H1 (cell line): Measurements from ENCODE around the gene ATP11C. TPM values are rescaled to one million over a fixed set of nuclear protein-coding genes. Genes with fewer than 3 reads are reported as not detected.

ENCODE experiments used
- CTCF ChIA-PET: fragments of 300-600 bp; sonication (Branson Sonifier 250); formaldehyde crosslinking; loops from one replicate; lab custom pipeline; 2021; ENCODE audit not compliant: partially characterized antibody; lab: Charles Lee
- POLR2A ChIA-PET: fragments of 300-600 bp; sonication (Branson Sonifier 250); formaldehyde crosslinking; loops from one replicate; lab custom pipeline; 2021; ENCODE audit warnings: inconsistent platforms; ENCODE audit not compliant: partially characterized antibody; lab: Charles Lee
- DNase-seq, 2 experiments: peaks; one replicate each; pipeline versions ENCODE4 v3.0.0 to v3.0.0-alpha.2; 2010 to 2022; ENCODE audit warnings: low spot score in 2 of 2, low read depth in 1 of 2, mixed read lengths in 1 of 2
- FAIRE-seq: peaks from 2 replicates; lab custom pipeline; 2011; peaks lifted over from hg19 to GRCh38; lab: Jason Lieb, UNC
- H2AFZ ChIP-seq: 2 replicates; pipeline ENCODE4 v1.8.1; 2012; ENCODE audit warnings: low read length, inconsistent platforms
- H2AK5ac ChIP-seq: 2 replicates; pipeline ENCODE4 v1.6.1; 2013; ENCODE audit warnings: low read depth, low read length
- H2BK120ac ChIP-seq: replicated peaks from 2 replicates; pipeline ENCODE3; 2013; ENCODE audit warnings: low read depth, low read length, inconsistent platforms
- H2BK12ac ChIP-seq: 2 replicates; pipeline ENCODE4 v1.6.1; 2013; ENCODE audit warnings: low read depth, low read length
- H2BK15ac ChIP-seq: 2 replicates; pipeline ENCODE4 v1.6.1; 2013; ENCODE audit warnings: low read length
- H2BK20ac ChIP-seq: 2 replicates; pipeline ENCODE4 v1.6.1; 2013; ENCODE audit warnings: low read length
- H2BK5ac ChIP-seq: 2 replicates; pipeline ENCODE4 v1.6.1; 2013; ENCODE audit warnings: low read depth, low read length
- H3K14ac ChIP-seq: 2 replicates; pipeline ENCODE4 v1.6.1; 2013; ENCODE audit warnings: inconsistent platforms; ENCODE audit not compliant: insufficient read length
- H3K18ac ChIP-seq: 2 replicates; pipeline ENCODE4 v1.6.1; 2013; ENCODE audit warnings: low read length; ENCODE audit errors: extremely low read depth
- H3K23ac ChIP-seq: 2 replicates; pipeline ENCODE4 v1.6.1; 2013; ENCODE audit warnings: inconsistent platforms; ENCODE audit not compliant: insufficient read length
- H3K23me2 ChIP-seq: 2 replicates; pipeline ENCODE4 v1.6.1; 2013; ENCODE audit warnings: low read depth, low read length
- H3K27ac ChIP-seq: 2 replicates; pipeline ENCODE4 v1.6.1; 2011; ENCODE audit warnings: low read depth, low read length, inconsistent platforms
- H3K27me3 ChIP-seq, 4 experiments: replicated peaks in 1 of 4; 1 replicate in 1 of 4; 2 replicates in 3 of 4; pipeline versions ENCODE4 v1.6.1 to v1.8.1; 2011 to 2013; ENCODE audit warnings: low read length in 3 of 4, mild to moderate bottlenecking in 3 of 4, inconsistent platforms in 2 of 4, mixed read lengths in 2 of 4, moderate library complexity in 1 of 4; ENCODE audit not compliant: control insufficient read depth in 3 of 4, insufficient read depth in 3 of 4; ENCODE audit errors: extremely low read depth in 1 of 4
- H3K36me3 ChIP-seq, 4 experiments: 2 replicates each; pipeline versions ENCODE4 v1.6.1 to v1.8.1; 2011 to 2013; ENCODE audit warnings: mild to moderate bottlenecking in 4 of 4, low read length in 3 of 4, moderate library complexity in 2 of 4, control low read depth in 1 of 4, inconsistent platforms in 1 of 4; ENCODE audit not compliant: insufficient read depth in 4 of 4, control insufficient read depth in 2 of 4
- H3K4ac ChIP-seq: replicated peaks from 2 replicates; pipeline ENCODE3; 2013; ENCODE audit warnings: low read length, low read depth, mixed read lengths, inconsistent platforms; ENCODE audit not compliant: insufficient read length
- H3K4me1 ChIP-seq, 4 experiments: replicated peaks in 1 of 4; 1 replicate in 1 of 4; 2 replicates in 3 of 4; pipeline versions ENCODE4 v1.6.1 to v1.8.1; 2011 to 2013; ENCODE audit warnings: low read length in 3 of 4, inconsistent platforms in 2 of 4, mixed read lengths in 1 of 4; ENCODE audit not compliant: insufficient read depth in 4 of 4, control insufficient read depth in 3 of 4
- H3K4me2 ChIP-seq, 2 experiments: 2 replicates each; pipeline versions ENCODE4 v1.6.1 to v1.8.1; 2011 to 2013; ENCODE audit warnings: low read depth in 2 of 2, low read length in 2 of 2, control low read depth in 1 of 2, inconsistent platforms in 1 of 2, mild to moderate bottlenecking in 1 of 2; ENCODE audit not compliant: insufficient read depth in 1 of 2
- H3K4me3 ChIP-seq, 4 experiments: fragments of 200-600, 300-600 bp in 1 of 4; sonication (generic), shearing (Covaris generic), sonication (Bioruptor Twin) in 1 of 4; 2 replicates each; pipeline versions ENCODE4 v1.5.1 to v1.8.1; 2011 to 2016; ENCODE audit warnings: low read length in 4 of 4, low read depth in 3 of 4, control low read depth in 2 of 4, inconsistent platforms in 2 of 4, mild to moderate bottlenecking in 2 of 4, mixed read lengths in 1 of 4, moderate library complexity in 1 of 4; ENCODE audit not compliant: insufficient read depth in 2 of 4; ENCODE audit errors: extremely low read depth in 1 of 4
- H3K56ac ChIP-seq: replicated peaks from 2 replicates; pipeline ENCODE3; 2013; ENCODE audit warnings: low read depth, mild to moderate bottlenecking, mixed read lengths, low read length, inconsistent platforms; ENCODE audit not compliant: insufficient read length
- H3K79me1 ChIP-seq: 2 replicates; pipeline ENCODE4 v1.6.1; 2013; ENCODE audit warnings: low read depth, low read length, control low read depth
- H3K79me2 ChIP-seq, 2 experiments: 2 replicates each; pipeline versions ENCODE4 v1.6.1 to v1.8.1; 2012 to 2013; ENCODE audit warnings: low read length in 2 of 2, mild to moderate bottlenecking in 2 of 2, inconsistent platforms in 1 of 2; ENCODE audit not compliant: insufficient read depth in 2 of 2, control insufficient read depth in 1 of 2
- H3K9ac ChIP-seq, 4 experiments: replicated peaks in 1 of 4; 1 replicate in 1 of 4; 2 replicates in 3 of 4; pipeline versions ENCODE4 v1.6.1 to v1.8.1; 2011 to 2013; ENCODE audit warnings: low read depth in 3 of 4, low read length in 3 of 4, control low read depth in 2 of 4, mild to moderate bottlenecking in 2 of 4, moderate library complexity in 2 of 4, inconsistent platforms in 1 of 4; ENCODE audit errors: extremely low read depth in 1 of 4
- H3K9me3 ChIP-seq, 2 experiments: 2 replicates each; pipeline versions ENCODE4 v1.6.1 to v1.8.1; 2012 to 2013; ENCODE audit warnings: mild to moderate bottlenecking in 2 of 2, moderate library complexity in 2 of 2, control low read depth in 1 of 2, inconsistent platforms in 1 of 2, low read depth in 1 of 2, low read length in 1 of 2, mixed read lengths in 1 of 2; ENCODE audit not compliant: insufficient read depth in 2 of 2
- H4K20me1 ChIP-seq, 2 experiments: replicated peaks in 1 of 2; 2 replicates each; pipeline versions ENCODE3 to v1.8.1; 2011 to 2013; ENCODE audit warnings: inconsistent platforms in 2 of 2, low read length in 2 of 2, mild to moderate bottlenecking in 1 of 2; ENCODE audit not compliant: insufficient read depth in 2 of 2, control insufficient read depth in 1 of 2
- H4K5ac ChIP-seq: 2 replicates; pipeline ENCODE4 v1.6.1; 2013; ENCODE audit warnings: low read length, low read depth, mixed read lengths, inconsistent platforms; ENCODE audit not compliant: insufficient read length
- H4K8ac ChIP-seq: 2 replicates; pipeline ENCODE4 v1.8.0; 2013; ENCODE audit warnings: mild to moderate bottlenecking, moderate library complexity, low read length, inconsistent platforms; ENCODE audit not compliant: insufficient read depth; ENCODE audit errors: extremely low read depth
- H4K91ac ChIP-seq: replicated peaks from 2 replicates; pipeline ENCODE3; 2013; ENCODE audit warnings: low read length, mixed read lengths, inconsistent platforms; ENCODE audit not compliant: insufficient read length
- POU5F1 ChIP-seq: IDR thresholded peaks from 2 replicates; pipeline ENCODE4 v1.6.1; 2011; ENCODE audit warnings: low read depth, mild to moderate bottlenecking, low read length, moderate library complexity
- RAD21 ChIP-seq, 2 experiments: IDR thresholded peaks in 1 of 2; conservative IDR thresholded peaks in 1 of 2; 2 replicates each; pipeline ENCODE4 v1.6.1; 2011; ENCODE audit warnings: low read depth in 2 of 2, low read length in 2 of 2, improper control_type of control experiment in 1 of 2, inconsistent platforms in 1 of 2, mild to moderate bottlenecking in 1 of 2, moderate library complexity in 1 of 2
- SIN3A ChIP-seq, 2 experiments: IDR thresholded peaks in 1 of 2; conservative IDR thresholded peaks in 1 of 2; 2 replicates each; pipeline ENCODE4 v1.6.1; 2011 to 2012; ENCODE audit warnings: low read length in 2 of 2, improper control_type of control experiment in 1 of 2, low read depth in 1 of 2, mild to moderate bottlenecking in 1 of 2
- SUZ12 ChIP-seq: fragments of 200-600 bp; sonication (generic); IDR thresholded peaks from 2 replicates; pipeline ENCODE4 v1.6.1; 2012; ENCODE audit warnings: mild to moderate bottlenecking, inconsistent platforms, low read length, moderate library complexity, mixed read lengths
- WGBS, 2 experiments: shearing (Covaris generic) in 1 of 2; methylation state at CpG; one replicate each; pipeline versions ENCODE4 v1.1.6 to v1.1.7; 2013 to 2015; ENCODE audit warnings: low lambda C conversion rate in 2 of 2, mixed read lengths in 2 of 2, inconsistent platforms in 1 of 2, low coverage in 1 of 2, missing lambda C conversion rate in 1 of 2; ENCODE audit not compliant: insufficient replicate concordance in 2 of 2, insufficient coverage in 1 of 2, insufficient read length in 1 of 2; ENCODE audit errors: extremely low coverage in 1 of 2, missing lambda C conversion rate in 1 of 2; 5-methylcytosine and 5-hydroxymethylcytosine counted together
- polyA plus RNA-seq, 7 experiments: library from polyadenylated mRNA; depleted of rRNA in 3 of 7; stranded (reverse) in 5 of 7; unstranded in 2 of 7; fragments of >200 nt in 5 of 7; fragments of 200-250 nt in 2 of 7; gene quantifications; 1 replicate in 5 of 7; 2 replicates in 1 of 7; 4 replicates in 1 of 7; pipeline versions ENCODE4 v1.2.1 to v1.2.3, GENCODE V29; 2011 to 2013; ENCODE audit warnings: missing spikeins in 2 of 7, mixed read lengths in 2 of 7
- total RNA-seq: library from RNA; stranded (reverse); fragmentation: NEBNext Ultra II Directional; extraction: Animal tissue kit (Norgen Biotek cat#: 25700); gene quantifications from 2 replicates; pipeline ENCODE4 v1.2.1, GENCODE V29; 2021
- TF ChIP-seq, protein P1 (sequence below), 3 experiments: IDR thresholded peaks; 1 replicate in 2 of 3; 2 replicates in 1 of 3; pipeline versions ENCODE4 v1.5.1 to v1.6.1; 2011; ENCODE audit warnings: low read length in 3 of 3, mild to moderate bottlenecking in 3 of 3, inconsistent platforms in 2 of 3, low read depth in 1 of 3, moderate library complexity in 1 of 3; ENCODE audit not compliant: insufficient read depth in 1 of 3; ENCODE audit errors: control extremely low read depth in 1 of 3

ATP11C gene
- total and polyA plus RNA-seq, 2 of the 8 experiments (the other 6 are each of a cell fraction or from before 2014, with no cell fraction given), result 14.7 to 52.1 TPM

- no peak overlapping the region for H3K56ac ChIP-seq
- no peak overlapping the region for H3K4me3 ChIP-seq
- TF ChIP-seq RAD21 (IDR thresholded peaks at IDR 0.05 in 1 of 2, conservative IDR thresholded peaks at IDR 0.05 in 1 of 2; ENCODE audit: low read depth in 2 of 2, low read length in 2 of 2) (peak; percentile 52 to 57), SUZ12 (no peak), SIN3A (conservative IDR thresholded peaks at IDR 0.05 in 1 of 2, IDR thresholded peaks at IDR 0.05 in 1 of 2; ENCODE audit: low read depth in 1 of 2, low read length in 2 of 2) (no peak), POU5F1 (no peak)
- TF ChIP-seq, protein P1, sequence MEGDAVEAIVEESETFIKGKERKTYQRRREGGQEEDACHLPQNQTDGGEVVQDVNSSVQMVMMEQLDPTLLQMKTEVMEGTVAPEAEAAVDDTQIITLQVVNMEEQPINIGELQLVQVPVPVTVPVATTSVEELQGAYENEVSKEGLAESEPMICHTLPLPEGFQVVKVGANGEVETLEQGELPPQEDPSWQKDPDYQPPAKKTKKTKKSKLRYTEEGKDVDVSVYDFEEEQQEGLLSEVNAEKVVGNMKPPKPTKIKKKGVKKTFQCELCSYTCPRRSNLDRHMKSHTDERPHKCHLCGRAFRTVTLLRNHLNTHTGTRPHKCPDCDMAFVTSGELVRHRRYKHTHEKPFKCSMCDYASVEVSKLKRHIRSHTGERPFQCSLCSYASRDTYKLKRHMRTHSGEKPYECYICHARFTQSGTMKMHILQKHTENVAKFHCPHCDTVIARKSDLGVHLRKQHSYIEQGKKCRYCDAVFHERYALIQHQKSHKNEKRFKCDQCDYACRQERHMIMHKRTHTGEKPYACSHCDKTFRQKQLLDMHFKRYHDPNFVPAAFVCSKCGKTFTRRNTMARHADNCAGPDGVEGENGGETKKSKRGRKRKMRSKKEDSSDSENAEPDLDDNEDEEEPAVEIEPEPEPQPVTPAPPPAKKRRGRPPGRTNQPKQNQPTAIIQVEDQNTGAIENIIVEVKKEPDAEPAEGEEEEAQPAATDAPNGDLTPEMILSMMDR (IDR thresholded peaks at IDR 0.05; ENCODE audit: control extremely low read depth in 1 of 3, insufficient read depth in 1 of 3, low read depth in 1 of 3, low read length in 3 of 3), result peak; percentile 31 to 41 (median 32); a peak in 3 of 4 replicates
- H3K79me1 ChIP-seq, result no peaks in the 10 kb centered on the region
- ChIA-PET POLR2A (no interaction called here), CTCF (interaction anchor here (0.6 to 1.5 kb wide), 12 partner anchors 12 to 1203 kb away, joined by 3 to 6 read pairs (median 4); no protein-coding TSS in a partner anchor)
- no peaks in the 10 kb centered on the region for H3K36me3 ChIP-seq
- no peaks in the 10 kb centered on the region for H3K79me2 ChIP-seq
- H2BK120ac ChIP-seq, result no peak overlapping the region
- H2BK15ac ChIP-seq, result no peak overlapping the region
- H3K23ac ChIP-seq, result no peak overlapping the region
- no peaks in the 10 kb centered on the region; a peak in 1 of 7 replicates for H3K4me1 ChIP-seq
- no peak overlapping the region for H2AK5ac ChIP-seq
- FAIRE-seq (no peak), DNase-seq (no peak)
- H3K27me3 ChIP-seq, result no peaks in the 10 kb centered on the region
- no peak overlapping the region for H3K18ac ChIP-seq
- 42% methylated on average over 4 of the region's 4 CpGs; no CpG with 5 or more reads in 1 of the 2 experiments for WGBS, 2 experiments
- H4K8ac ChIP-seq, result no peak overlapping the region
- no peaks in the 10 kb centered on the region for H3K9me3 ChIP-seq
- H3K9ac ChIP-seq, result no peak overlapping the region
- no peak overlapping the region for H3K4me2 ChIP-seq
- no peaks in the 10 kb centered on the region for H4K20me1 ChIP-seq
- H4K91ac ChIP-seq, result no peak overlapping the region
- H2BK5ac ChIP-seq, result no peak overlapping the region
- no peak overlapping the region for H3K4ac ChIP-seq
- H2AFZ ChIP-seq, result no peak overlapping the region
- no peak overlapping the region for H2BK20ac ChIP-seq
- no peak overlapping the region for H3K14ac ChIP-seq
- no peak overlapping the region for H4K5ac ChIP-seq
- H2BK12ac ChIP-seq, result no peak overlapping the region
- H3K23me2 ChIP-seq, result no peaks in the 10 kb centered on the region
- no peak overlapping the region for H3K27ac ChIP-seq
Measured at GRCh38 chrX:139967300-139967699, 34.4 kb upstream of the ATP11C start.
